T-helper 17 cell (primary cell): ENCODE results near the gene SNRNP35. TPM values are rescaled to one million over a fixed set of nuclear protein-coding genes. Genes with fewer than 3 reads are reported as not detected.
"Not testable (repeated sequence)": the region's sequence is repeated elsewhere in the genome, so short reads cannot be mapped to it uniquely, and the experiment has no call there.

Source experiments
- ATAC-seq: fragments of 150-1000 bp; cut with Tn5 transposase; 2 replicates; pipeline ENCODE4 v1.10.0; 2021; ENCODE audit warnings: mild to moderate bottlenecking, moderate library complexity
- DNase-seq, 3 donors: peaks; one replicate each; pipeline versions ENCODE4 v3.0.0 to v3.0.0-alpha.2; 2020 to 2021
- H3K9me3 ChIP-seq: one replicate; pipeline ENCODE4 v1.7.0; 2013; ENCODE audit warnings: low read length, mild to moderate bottlenecking; ENCODE audit not compliant: control insufficient read depth, poor library complexity, severe bottlenecking
- H3K27ac Mint-ChIP-seq: one replicate; pipeline ENCODE4 v1.8.0; 2022; ENCODE audit warnings: mild to moderate bottlenecking, moderate library complexity, mixed read lengths
- H3K27me3 Mint-ChIP-seq: one replicate; pipeline ENCODE4 v1.8.0; 2022; ENCODE audit warnings: mixed read lengths
- H3K36me3 Mint-ChIP-seq: one replicate; pipeline ENCODE4 v1.8.0; 2022; ENCODE audit warnings: low read depth, mixed read lengths
- H3K4me1 Mint-ChIP-seq: one replicate; pipeline ENCODE4 v1.8.0; 2022; ENCODE audit warnings: mild to moderate bottlenecking, mixed read lengths
- H3K4me3 Mint-ChIP-seq: one replicate; pipeline ENCODE4 v1.8.0; 2022; ENCODE audit warnings: mild to moderate bottlenecking, moderate library complexity, mixed read lengths
- total RNA-seq, 4 donors: library from RNA in 2 of 4; stranded (reverse) in 2 of 4; gene quantifications; one replicate each; pipeline ENCODE4 v1.2.3 and lab custom pipeline; 2022 to 2026

SNRNP35 gene
- total RNA-seq, 2 donors from 2014 or later: 31.3 to 36.5 TPM

- Mint-ChIP-seq H3K4me3 (peak within 1 kb of the TSS; percentile 97), H3K27ac (peak within 1 kb of the TSS; percentile 96), H3K27me3 (no peaks in the 10 kb centered on the region), H3K36me3 (peaks cover 2% of the 10 kb centered on the region), H3K4me1 (peaks cover 26% of the 10 kb centered on the region)
- DNase-seq: peak; percentile 88 to 92 (median 88)
- peak; percentile 86 for ATAC-seq
- no peaks in the 10 kb centered on the region for H3K9me3 ChIP-seq
Observed at GRCh38 chr12:123436017-123436964, 21.6 kb upstream of the SNRNP35 start, which contains the start of gene RILPL2. Gene RILPL2 (minus strand): TSS chr12:123436684. CDS start chr12:123436420, 264 bp downstream.

- no peaks in the 10 kb centered on the region for H3K36me3 Mint-ChIP-seq
- no peak overlapping the region for H3K27ac Mint-ChIP-seq
- peaks cover 15% of the 10 kb centered on the region for H3K4me1 Mint-ChIP-seq
- no peaks in the 10 kb centered on the region for H3K27me3 Mint-ChIP-seq
- ATAC-seq (no peak), DNase-seq (no peak)
- H3K4me3 Mint-ChIP-seq: no peak overlapping the region
- no peaks in the 10 kb centered on the region for H3K9me3 ChIP-seq
Observed at GRCh38 chr12:123441523-123442164, 16.3 kb upstream of the SNRNP35 start.

- no peaks in the 10 kb centered on the region for H3K27me3 Mint-ChIP-seq
- H3K4me3 Mint-ChIP-seq: no peak overlapping the region
- H3K9me3 ChIP-seq: no peaks in the 10 kb centered on the region
- DNase-seq (no peak), ATAC-seq (no peak)
- H3K36me3 Mint-ChIP-seq: no peaks in the 10 kb centered on the region
- no peak overlapping the region for H3K27ac Mint-ChIP-seq
- peaks cover 15% of the 10 kb centered on the region for H3K4me1 Mint-ChIP-seq
Observed at GRCh38 chr12:123442774-123443173, 15.2 kb upstream of the SNRNP35 start.

- no peaks in the 10 kb centered on the region for H3K36me3 Mint-ChIP-seq
- H3K4me1 Mint-ChIP-seq: peaks cover 20% of the 10 kb centered on the region
- no peaks in the 10 kb centered on the region for H3K27me3 Mint-ChIP-seq
- DNase-seq: no peak
- no peak for ATAC-seq
- no peak overlapping the region for H3K4me3 Mint-ChIP-seq
- no peaks in the 10 kb centered on the region for H3K9me3 ChIP-seq
- no peak overlapping the region for H3K27ac Mint-ChIP-seq
Observed at GRCh38 chr12:123444092-123445026, 13.6 kb upstream of the SNRNP35 start.

GRCh38 chr12:123445388-123446332 lies 12.3 kb upstream of the SNRNP35 start:
- peak overlapping the region; percentile 64 for H3K4me3 Mint-ChIP-seq

GRCh38 chr12:123446333-123446713 lies 11.6 kb upstream of the SNRNP35 start:
- no peak for ATAC-seq
- Mint-ChIP-seq H3K36me3 (no peaks in the 10 kb centered on the region), H3K27me3 (no peaks in the 10 kb centered on the region), H3K27ac (peak overlapping the region; percentile 86), H3K4me1 (peaks cover 21% of the 10 kb centered on the region), H3K4me3 (peak overlapping the region; percentile 64)
- DNase-seq: no peak
- no peaks in the 10 kb centered on the region for H3K9me3 ChIP-seq

More at GRCh38 chr12:123445388-123446332, 12.3 kb upstream of the SNRNP35 start:
- Mint-ChIP-seq H3K27ac (peak overlapping the region; percentile 86), H3K27me3 (no peaks in the 10 kb centered on the region), H3K36me3 (no peaks in the 10 kb centered on the region), H3K4me1 (peaks cover 21% of the 10 kb centered on the region)
- H3K9me3 ChIP-seq: no peaks in the 10 kb centered on the region
- no peak for ATAC-seq
- no peak for DNase-seq

- H3K36me3 Mint-ChIP-seq: no peaks in the 10 kb centered on the region
- no peaks in the 10 kb centered on the region for H3K9me3 ChIP-seq
- H3K4me1 Mint-ChIP-seq: peaks cover 21% of the 10 kb centered on the region
- peak overlapping the region; percentile 97 for H3K27ac Mint-ChIP-seq
- no peaks in the 10 kb centered on the region for H3K27me3 Mint-ChIP-seq
- ATAC-seq: no peak
- H3K4me3 Mint-ChIP-seq: peak overlapping the region; percentile 59
- no peak for DNase-seq
Observed at GRCh38 chr12:123449249-123449733, 8.6 kb upstream of the SNRNP35 start.

- no peaks in the 10 kb centered on the region for H3K9me3 ChIP-seq
- Mint-ChIP-seq H3K4me1 (peaks cover 21% of the 10 kb centered on the region), H3K27me3 (no peaks in the 10 kb centered on the region), H3K4me3 (no peak overlapping the region), H3K27ac (peak overlapping the region; percentile 97), H3K36me3 (no peaks in the 10 kb centered on the region)
- ATAC-seq: no peak
- DNase-seq: no peak
Observed at GRCh38 chr12:123449856-123450255, 8.1 kb upstream of the SNRNP35 start.

- no peak overlapping the region for H3K4me3 Mint-ChIP-seq
- H3K27ac Mint-ChIP-seq: peak overlapping the region; percentile 97
Observed at GRCh38 chr12:123450636-123451035, 7.3 kb upstream of the SNRNP35 start.

GRCh38 chr12:123452276-123452550 lies 5.7 kb upstream of the SNRNP35 start:
- not testable (repeated sequence) for ATAC-seq, H3K4me3 Mint-ChIP-seq, H3K9me3 ChIP-seq, H3K27ac Mint-ChIP-seq, DNase-seq, H3K27me3 Mint-ChIP-seq, H3K36me3 Mint-ChIP-seq
- peaks cover 10% of the 10 kb centered on the region for H3K4me1 Mint-ChIP-seq

More at GRCh38 chr12:123450636-123451035, 7.3 kb upstream of the SNRNP35 start:
- DNase-seq (no peak), ATAC-seq (no peak)
- H3K27me3 Mint-ChIP-seq: no peaks in the 10 kb centered on the region
- peaks cover 18% of the 10 kb centered on the region for H3K4me1 Mint-ChIP-seq
- no peaks in the 10 kb centered on the region for H3K36me3 Mint-ChIP-seq
- H3K9me3 ChIP-seq: no peaks in the 10 kb centered on the region

- Mint-ChIP-seq H3K4me1 (peaks cover 14% of the 10 kb centered on the region), H3K27me3 (no peaks in the 10 kb centered on the region), H3K36me3 (peaks cover 2% of the 10 kb centered on the region), H3K4me3 (no peak overlapping the region), H3K27ac (no peak overlapping the region)
- no peak for ATAC-seq
- H3K9me3 ChIP-seq: no peaks in the 10 kb centered on the region
- DNase-seq: no peak
Observed at GRCh38 chr12:123453165-123453564, 4.8 kb upstream of the SNRNP35 start.

- Mint-ChIP-seq H3K4me1 (peaks cover 27% of the 10 kb centered on the region), H3K27ac (peak overlapping the region; percentile 56)
- H3K9me3 ChIP-seq, H3K36me3 Mint-ChIP-seq, ATAC-seq, H3K27me3 Mint-ChIP-seq, H3K4me3 Mint-ChIP-seq, DNase-seq: not testable (repeated sequence)
Observed at GRCh38 chr12:123463174-123463573, 5.2 kb downstream of the SNRNP35 start.
